GM18526 (cell line): ENCODE results near the gene RNF114.

Experiments used
- POLR2A ChIP-seq: IDR thresholded peaks from 3 replicates; pipeline ENCODE4 v1.6.1; 2011; ENCODE audit not compliant: insufficient read length; ENCODE audit errors: extremely low read depth

The RNF114 gene

GRCh38 chr20:49945306-49945700, 9.1 kb downstream of the RNF114 start:
- no peak for TF ChIP-seq POLR2A

- TF ChIP-seq POLR2A, result no peak
These were observed 9.7 kb downstream of the RNF114 start for GRCh38 chr20:49945701-49946477.

GRCh38 chr20:49948178-49948577, 12.0 kb downstream of the RNF114 start:
- no peak for TF ChIP-seq POLR2A

- TF ChIP-seq POLR2A, result no peak
These were observed 12.8 kb downstream of the RNF114 start for GRCh38 chr20:49948809-49949507.

- no peak for TF ChIP-seq POLR2A
These were observed 15.0 kb downstream of the RNF114 start for GRCh38 chr20:49951151-49951550.

- no peak for TF ChIP-seq POLR2A
These were observed 19.0 kb downstream of the RNF114 start for GRCh38 chr20:49955167-49955566.

GRCh38 chr20:49956689-49957088, 20.5 kb downstream of the RNF114 start:
- TF ChIP-seq POLR2A, result no peak

- no peak for TF ChIP-seq POLR2A
These were observed 25.2 kb downstream of the RNF114 start for GRCh38 chr20:49961413-49961812.

- TF ChIP-seq POLR2A, result no peak
These were observed 29.0 kb downstream of the RNF114 start for GRCh38 chr20:49964964-49965780.

- no peak for TF ChIP-seq POLR2A
These were observed 29.6 kb downstream of the RNF114 start for GRCh38 chr20:49965781-49966305.

- no peak for TF ChIP-seq POLR2A
These were observed 30.7 kb downstream of the RNF114 start for GRCh38 chr20:49966861-49967260.

GRCh38 chr20:49969234-49969633, 33.0 kb downstream of the RNF114 start:
- TF ChIP-seq POLR2A, result no peak

- no peak for TF ChIP-seq POLR2A
These were observed 33.7 kb downstream of the RNF114 start for GRCh38 chr20:49969946-49970345.

- TF ChIP-seq POLR2A, result no peak
These were observed 34.3 kb downstream of the RNF114 start for GRCh38 chr20:49970498-49970897.

GRCh38 chr20:49973981-49974380, 37.8 kb downstream of the RNF114 start:
- no peak for TF ChIP-seq POLR2A
